ENCODE measurements around the gene PTGIS. TPM values are rescaled to one million over a fixed set of nuclear protein-coding genes. Genes with fewer than 3 reads are reported as not detected.

The PTGIS gene
- polyA plus RNA-seq, 1 donor (not counting 4 experiments of a cell fraction or from before 2014, with no cell fraction given), result not detected

- Histone ChIP-seq H4K20me1 (ENCODE audit: control insufficient read depth, extremely low read depth, insufficient read depth, low read length) (no peaks in the 10 kb centered on the region), H3K27ac (ENCODE audit: control insufficient read depth, insufficient read depth, low read length) (no peak overlapping the region), H3K36me3 (ENCODE audit: control insufficient read depth in 2 of 2, extremely low read depth in 1 of 2, insufficient read depth in 2 of 2, low read length in 2 of 2) (no peaks in the 10 kb centered on the region), H3K27me3 (ENCODE audit: control insufficient read depth, extremely low read depth, insufficient read depth, low read length) (peaks cover 48% of the 10 kb centered on the region), H3K4me2 (ENCODE audit: control insufficient read depth, extremely low read depth, insufficient read depth, low read depth, low read length) (no peak overlapping the region), H2AFZ (ENCODE audit: control insufficient read depth, low read length) (no peak overlapping the region), H3K9ac (ENCODE audit: control insufficient read depth, extremely low read depth, insufficient read depth, low read length) (no peak overlapping the region), H3K79me2 (ENCODE audit: control insufficient read depth, insufficient read depth, low read length) (no peaks in the 10 kb centered on the region), H3K4me3 (ENCODE audit: control insufficient read depth in 2 of 3, extremely low read depth in 1 of 3, insufficient read depth in 2 of 3, low read depth in 1 of 3, low read length in 3 of 3) (no peak overlapping the region), H3K9me3 (ENCODE audit: control insufficient read depth, low read depth, low read length) (no peaks in the 10 kb centered on the region), H3K4me1 (ENCODE audit: control insufficient read depth, extremely low read depth, insufficient read depth, low read length) (peaks cover 3% of the 10 kb centered on the region), H3K9me1 (ENCODE audit: control insufficient read depth, extremely low read depth, insufficient read depth, low read length) (no peaks in the 10 kb centered on the region)
- dilution Hi-C loops (cut with MboI; ENCODE audit: extremely low pct_ligation_motif_present, low sequenced_read_pairs), result no loop called here
- FAIRE-seq (no peak), DNase-seq (ENCODE audit: low read depth, low spot score) (no peak)
- TF ChIP-seq EZH2 (IDR thresholded peaks at IDR 0.05; ENCODE audit: low read length), result no peak
- TF ChIP-seq CTCF (optimal IDR thresholded peaks at IDR 0.05 in 1 of 3, IDR thresholded peaks at IDR 0.05 in 1 of 3, conservative IDR thresholded peaks at IDR 0.05 in 1 of 3; ENCODE audit: extremely low read depth in 1 of 3, insufficient read depth in 2 of 3, low read length in 3 of 3), result no peak
Measured at GRCh38 chr20:49480236-49480635, 87.7 kb downstream of the PTGIS start.

- H4K20me1 ChIP-seq (ENCODE audit: control insufficient read depth, extremely low read depth, insufficient read depth, low read length), result no peaks in the 10 kb centered on the region
- H2AFZ ChIP-seq (ENCODE audit: control insufficient read depth, low read length), result no peak overlapping the region
- no peak overlapping the region for H3K27ac ChIP-seq (ENCODE audit: control insufficient read depth, insufficient read depth, low read length)
- no peak for FAIRE-seq
- H3K79me2 ChIP-seq (ENCODE audit: control insufficient read depth, insufficient read depth, low read length), result no peaks in the 10 kb centered on the region
- H3K4me2 ChIP-seq (ENCODE audit: control insufficient read depth, extremely low read depth, insufficient read depth, low read depth, low read length), result no peak overlapping the region
- no peaks in the 10 kb centered on the region for H3K36me3 ChIP-seq (ENCODE audit: control insufficient read depth in 2 of 2, extremely low read depth in 1 of 2, insufficient read depth in 2 of 2, low read length in 2 of 2)
- peaks cover 46% of the 10 kb centered on the region for H3K27me3 ChIP-seq (ENCODE audit: control insufficient read depth, extremely low read depth, insufficient read depth, low read length)
- TF ChIP-seq CTCF (optimal IDR thresholded peaks at IDR 0.05 in 1 of 3, IDR thresholded peaks at IDR 0.05 in 1 of 3, conservative IDR thresholded peaks at IDR 0.05 in 1 of 3; ENCODE audit: extremely low read depth in 1 of 3, insufficient read depth in 2 of 3, low read length in 3 of 3), result no peak
- no peak for TF ChIP-seq EZH2 (IDR thresholded peaks at IDR 0.05; ENCODE audit: low read length)
- H3K4me3 ChIP-seq (ENCODE audit: control insufficient read depth in 2 of 3, extremely low read depth in 1 of 3, insufficient read depth in 2 of 3, low read depth in 1 of 3, low read length in 3 of 3), result no peak overlapping the region
- H3K9ac ChIP-seq (ENCODE audit: control insufficient read depth, extremely low read depth, insufficient read depth, low read length), result no peak overlapping the region
- no peaks in the 10 kb centered on the region for H3K9me1 ChIP-seq (ENCODE audit: control insufficient read depth, extremely low read depth, insufficient read depth, low read length)
- dilution Hi-C loops (cut with MboI; ENCODE audit: extremely low pct_ligation_motif_present, low sequenced_read_pairs), result no loop called here
- no peak for DNase-seq (ENCODE audit: low read depth, low spot score)
- peaks cover 3% of the 10 kb centered on the region for H3K4me1 ChIP-seq (ENCODE audit: control insufficient read depth, extremely low read depth, insufficient read depth, low read length)
- H3K9me3 ChIP-seq (ENCODE audit: control insufficient read depth, low read depth, low read length), result no peaks in the 10 kb centered on the region
Measured at GRCh38 chr20:49479785-49480184, 88.2 kb downstream of the PTGIS start.

All from keratinocyte (primary cell).